ENCODE data around the gene RAPGEF1.

GRCh38 chr9:131714161-131714646 lies 25.7 kb downstream of the RAPGEF1 start:
- TF ChIP-seq POLR2A (IDR thresholded peaks at IDR 0.05; ENCODE audit: low read depth, low read length) (no peak), POLR2AphosphoS5 (IDR thresholded peaks at IDR 0.05; ENCODE audit: low read depth, low read length) (no peak), POU2F2 (IDR thresholded peaks at IDR 0.05; ENCODE audit: low read depth, low read length) (no peak)
